ENCODE results near the gene TTC16. TPM values are rescaled to one million over a fixed set of nuclear protein-coding genes. Genes with fewer than 3 reads are reported as not detected.
"Not testable (repeated sequence)": the region's sequence is repeated elsewhere in the genome, so short reads cannot be mapped to it uniquely, and the experiment has no call there.

Gene TTC16
- total RNA-seq, 1 donor from 2014 or later, result not detected

GRCh38 chr9:127768698-127769097 lies 52.8 kb downstream of the TTC16 start:
- no peak for DNase-seq

GRCh38 chr9:127769101-127769500 lies 53.2 kb downstream of the TTC16 start:
- no peak for DNase-seq

- no peak for DNase-seq
Measured at GRCh38 chr9:127769929-127770582, 54.2 kb downstream of the TTC16 start.

- no peak for DNase-seq
Measured at GRCh38 chr9:127770583-127770904, 54.7 kb downstream of the TTC16 start.

- DNase-seq, result peak; percentile 94
Measured at GRCh38 chr9:127770905-127771569, 55.2 kb downstream of the TTC16 start.

- no peak for DNase-seq
Measured at GRCh38 chr9:127771570-127772189, 55.8 kb downstream of the TTC16 start.

GRCh38 chr9:127772603-127773002 lies 56.7 kb downstream of the TTC16 start:
- no peak for DNase-seq

GRCh38 chr9:127773272-127773671 lies 57.4 kb downstream of the TTC16 start:
- no peak for DNase-seq

- no peak for DNase-seq
Measured at GRCh38 chr9:127773981-127774380, 58.1 kb downstream of the TTC16 start.

GRCh38 chr9:127776195-127776923 lies 60.5 kb downstream of the TTC16 start:
- no peak for DNase-seq

- no peak for DNase-seq
Measured at GRCh38 chr9:127776924-127777289, 61.0 kb downstream of the TTC16 start.

- no peak for DNase-seq
Measured at GRCh38 chr9:127777368-127777980, 61.6 kb downstream of the TTC16 start.

GRCh38 chr9:127778280-127779135 lies 62.6 kb downstream of the TTC16 start, which contains the start of gene SH2D3C:
Gene SH2D3C, minus strand, starts transcription at chr9:127778666. Its CDS starts 39 bp downstream, at chr9:127778627.
- DNase-seq, result no peak

GRCh38 chr9:127779136-127779981 lies 63.5 kb downstream of the TTC16 start:
- DNase-seq, result no peak

GRCh38 chr9:127780126-127780885 lies 64.4 kb downstream of the TTC16 start:
- DNase-seq, result no peak

- DNase-seq, result not testable (repeated sequence)
Measured at GRCh38 chr9:127780909-127781308, 65.0 kb downstream of the TTC16 start.
